ENCODE results near the gene PDZRN3. TPM values are rescaled to one million over a fixed set of nuclear protein-coding genes. Genes with fewer than 3 reads are reported as not detected.

PDZRN3 gene
- total and polyA plus RNA-seq, 2 experiments from 2014 or later = 7.5 to 14.0 TPM

DNA sequence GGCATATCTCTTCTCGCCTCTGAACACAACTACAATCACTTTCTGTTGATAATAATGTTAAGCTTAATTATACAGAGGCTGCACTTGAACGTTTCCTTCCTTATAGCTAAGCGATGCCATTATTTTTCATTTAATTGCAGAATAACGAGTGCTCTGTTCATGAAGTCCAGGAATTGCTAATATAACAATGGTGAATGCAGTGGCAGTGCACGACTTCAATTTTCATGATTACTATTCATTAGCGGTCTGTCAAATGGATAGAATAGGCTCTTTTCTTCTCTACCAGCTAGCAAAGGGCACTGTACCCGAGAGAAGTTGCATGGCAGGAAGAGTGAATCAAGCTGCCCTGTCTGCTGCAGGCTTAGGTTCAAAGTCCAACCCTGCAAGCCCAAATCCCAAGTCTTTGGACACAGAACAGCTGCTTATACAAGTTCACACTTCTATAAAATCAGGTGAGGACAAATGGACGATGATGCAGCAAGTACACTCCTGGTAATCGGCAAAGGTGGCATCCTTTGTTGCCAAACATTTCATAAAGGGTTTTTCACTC, 75.6 kb downstream of the PDZRN3 start:
- H3K79me2 ChIP-seq (replicated peaks; ENCODE audit: insufficient read depth) = no peaks in the 10 kb centered on the region
- no peaks in the 10 kb centered on the region; the same call in 1 of the 2 replicates for H4K20me1 ChIP-seq (replicated peaks; ENCODE audit: insufficient read depth)
- no peaks in the 10 kb centered on the region; the same call in 1 of the 2 replicates for H3K9me2 ChIP-seq (ENCODE audit: insufficient read depth)
- Mint-ChIP-seq H3K4me1 (peaks cover 27% of the 10 kb centered on the region), H3K27ac (no peak overlapping the region), H3K9me3 (no peaks in the 10 kb centered on the region), H3K4me3 (no peak overlapping the region), H3K36me3 (ENCODE audit: low read depth) (no peaks in the 10 kb centered on the region), H3K27me3 (ENCODE audit: insufficient read depth, low read depth, poor library complexity) (no peaks in the 10 kb centered on the region)
- H3K27me3 ChIP-seq (ENCODE audit: insufficient read depth) = no peaks in the 10 kb centered on the region
- H3K4me3 ChIP-seq = no peak overlapping the region
- no peaks in the 10 kb centered on the region for H3K36me3 ChIP-seq (ENCODE audit: insufficient read depth)
- no peaks in the 10 kb centered on the region for H3F3A ChIP-seq (replicated peaks; ENCODE audit: low read depth)
- no peak overlapping the region for H3K4me2 ChIP-seq
- peaks cover 14% of the 10 kb centered on the region for H3K4me1 ChIP-seq (ENCODE audit: insufficient read depth)
- DNase-seq (ENCODE audit: low spot score) = no peak
- ATAC-seq = no peak
- TF ChIP-seq ZNF114 (CRISPR knock-in tag; IDR thresholded peaks at IDR 0.05) (no peak), JUNB (IDR thresholded peaks at IDR 0.05; ENCODE audit: unreplicated experiment) (no peak), EZH2 (IDR thresholded peaks at IDR 0.05; ENCODE audit: low read depth, unreplicated experiment) (no peak), CREB1 (CRISPR knock-in tag; IDR thresholded peaks at IDR 0.05; ENCODE audit: low read depth) (no peak), EZH2phosphoT487 (IDR thresholded peaks at IDR 0.05; ENCODE audit: unreplicated experiment) (no peak), POLR2AphosphoS5 (IDR thresholded peaks at IDR 0.05; ENCODE audit: low read depth) (no peak), NANOG (IDR thresholded peaks at IDR 0.05; ENCODE audit: borderline replicate concordance) (no peak), STAT1 (IDR thresholded peaks at IDR 0.05; ENCODE audit: unreplicated experiment) (no peak), ZNF331 (CRISPR knock-in tag; IDR thresholded peaks at IDR 0.05; ENCODE audit: low read depth) (no peak)
- TF ChIP-seq, protein P1, sequence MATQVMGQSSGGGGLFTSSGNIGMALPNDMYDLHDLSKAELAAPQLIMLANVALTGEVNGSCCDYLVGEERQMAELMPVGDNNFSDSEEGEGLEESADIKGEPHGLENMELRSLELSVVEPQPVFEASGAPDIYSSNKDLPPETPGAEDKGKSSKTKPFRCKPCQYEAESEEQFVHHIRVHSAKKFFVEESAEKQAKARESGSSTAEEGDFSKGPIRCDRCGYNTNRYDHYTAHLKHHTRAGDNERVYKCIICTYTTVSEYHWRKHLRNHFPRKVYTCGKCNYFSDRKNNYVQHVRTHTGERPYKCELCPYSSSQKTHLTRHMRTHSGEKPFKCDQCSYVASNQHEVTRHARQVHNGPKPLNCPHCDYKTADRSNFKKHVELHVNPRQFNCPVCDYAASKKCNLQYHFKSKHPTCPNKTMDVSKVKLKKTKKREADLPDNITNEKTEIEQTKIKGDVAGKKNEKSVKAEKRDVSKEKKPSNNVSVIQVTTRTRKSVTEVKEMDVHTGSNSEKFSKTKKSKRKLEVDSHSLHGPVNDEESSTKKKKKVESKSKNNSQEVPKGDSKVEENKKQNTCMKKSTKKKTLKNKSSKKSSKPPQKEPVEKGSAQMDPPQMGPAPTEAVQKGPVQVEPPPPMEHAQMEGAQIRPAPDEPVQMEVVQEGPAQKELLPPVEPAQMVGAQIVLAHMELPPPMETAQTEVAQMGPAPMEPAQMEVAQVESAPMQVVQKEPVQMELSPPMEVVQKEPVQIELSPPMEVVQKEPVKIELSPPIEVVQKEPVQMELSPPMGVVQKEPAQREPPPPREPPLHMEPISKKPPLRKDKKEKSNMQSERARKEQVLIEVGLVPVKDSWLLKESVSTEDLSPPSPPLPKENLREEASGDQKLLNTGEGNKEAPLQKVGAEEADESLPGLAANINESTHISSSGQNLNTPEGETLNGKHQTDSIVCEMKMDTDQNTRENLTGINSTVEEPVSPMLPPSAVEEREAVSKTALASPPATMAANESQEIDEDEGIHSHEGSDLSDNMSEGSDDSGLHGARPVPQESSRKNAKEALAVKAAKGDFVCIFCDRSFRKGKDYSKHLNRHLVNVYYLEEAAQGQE (IDR thresholded peaks at IDR 0.05; ENCODE audit: unreplicated experiment) = no peak
- TF ChIP-seq, protein P2, sequence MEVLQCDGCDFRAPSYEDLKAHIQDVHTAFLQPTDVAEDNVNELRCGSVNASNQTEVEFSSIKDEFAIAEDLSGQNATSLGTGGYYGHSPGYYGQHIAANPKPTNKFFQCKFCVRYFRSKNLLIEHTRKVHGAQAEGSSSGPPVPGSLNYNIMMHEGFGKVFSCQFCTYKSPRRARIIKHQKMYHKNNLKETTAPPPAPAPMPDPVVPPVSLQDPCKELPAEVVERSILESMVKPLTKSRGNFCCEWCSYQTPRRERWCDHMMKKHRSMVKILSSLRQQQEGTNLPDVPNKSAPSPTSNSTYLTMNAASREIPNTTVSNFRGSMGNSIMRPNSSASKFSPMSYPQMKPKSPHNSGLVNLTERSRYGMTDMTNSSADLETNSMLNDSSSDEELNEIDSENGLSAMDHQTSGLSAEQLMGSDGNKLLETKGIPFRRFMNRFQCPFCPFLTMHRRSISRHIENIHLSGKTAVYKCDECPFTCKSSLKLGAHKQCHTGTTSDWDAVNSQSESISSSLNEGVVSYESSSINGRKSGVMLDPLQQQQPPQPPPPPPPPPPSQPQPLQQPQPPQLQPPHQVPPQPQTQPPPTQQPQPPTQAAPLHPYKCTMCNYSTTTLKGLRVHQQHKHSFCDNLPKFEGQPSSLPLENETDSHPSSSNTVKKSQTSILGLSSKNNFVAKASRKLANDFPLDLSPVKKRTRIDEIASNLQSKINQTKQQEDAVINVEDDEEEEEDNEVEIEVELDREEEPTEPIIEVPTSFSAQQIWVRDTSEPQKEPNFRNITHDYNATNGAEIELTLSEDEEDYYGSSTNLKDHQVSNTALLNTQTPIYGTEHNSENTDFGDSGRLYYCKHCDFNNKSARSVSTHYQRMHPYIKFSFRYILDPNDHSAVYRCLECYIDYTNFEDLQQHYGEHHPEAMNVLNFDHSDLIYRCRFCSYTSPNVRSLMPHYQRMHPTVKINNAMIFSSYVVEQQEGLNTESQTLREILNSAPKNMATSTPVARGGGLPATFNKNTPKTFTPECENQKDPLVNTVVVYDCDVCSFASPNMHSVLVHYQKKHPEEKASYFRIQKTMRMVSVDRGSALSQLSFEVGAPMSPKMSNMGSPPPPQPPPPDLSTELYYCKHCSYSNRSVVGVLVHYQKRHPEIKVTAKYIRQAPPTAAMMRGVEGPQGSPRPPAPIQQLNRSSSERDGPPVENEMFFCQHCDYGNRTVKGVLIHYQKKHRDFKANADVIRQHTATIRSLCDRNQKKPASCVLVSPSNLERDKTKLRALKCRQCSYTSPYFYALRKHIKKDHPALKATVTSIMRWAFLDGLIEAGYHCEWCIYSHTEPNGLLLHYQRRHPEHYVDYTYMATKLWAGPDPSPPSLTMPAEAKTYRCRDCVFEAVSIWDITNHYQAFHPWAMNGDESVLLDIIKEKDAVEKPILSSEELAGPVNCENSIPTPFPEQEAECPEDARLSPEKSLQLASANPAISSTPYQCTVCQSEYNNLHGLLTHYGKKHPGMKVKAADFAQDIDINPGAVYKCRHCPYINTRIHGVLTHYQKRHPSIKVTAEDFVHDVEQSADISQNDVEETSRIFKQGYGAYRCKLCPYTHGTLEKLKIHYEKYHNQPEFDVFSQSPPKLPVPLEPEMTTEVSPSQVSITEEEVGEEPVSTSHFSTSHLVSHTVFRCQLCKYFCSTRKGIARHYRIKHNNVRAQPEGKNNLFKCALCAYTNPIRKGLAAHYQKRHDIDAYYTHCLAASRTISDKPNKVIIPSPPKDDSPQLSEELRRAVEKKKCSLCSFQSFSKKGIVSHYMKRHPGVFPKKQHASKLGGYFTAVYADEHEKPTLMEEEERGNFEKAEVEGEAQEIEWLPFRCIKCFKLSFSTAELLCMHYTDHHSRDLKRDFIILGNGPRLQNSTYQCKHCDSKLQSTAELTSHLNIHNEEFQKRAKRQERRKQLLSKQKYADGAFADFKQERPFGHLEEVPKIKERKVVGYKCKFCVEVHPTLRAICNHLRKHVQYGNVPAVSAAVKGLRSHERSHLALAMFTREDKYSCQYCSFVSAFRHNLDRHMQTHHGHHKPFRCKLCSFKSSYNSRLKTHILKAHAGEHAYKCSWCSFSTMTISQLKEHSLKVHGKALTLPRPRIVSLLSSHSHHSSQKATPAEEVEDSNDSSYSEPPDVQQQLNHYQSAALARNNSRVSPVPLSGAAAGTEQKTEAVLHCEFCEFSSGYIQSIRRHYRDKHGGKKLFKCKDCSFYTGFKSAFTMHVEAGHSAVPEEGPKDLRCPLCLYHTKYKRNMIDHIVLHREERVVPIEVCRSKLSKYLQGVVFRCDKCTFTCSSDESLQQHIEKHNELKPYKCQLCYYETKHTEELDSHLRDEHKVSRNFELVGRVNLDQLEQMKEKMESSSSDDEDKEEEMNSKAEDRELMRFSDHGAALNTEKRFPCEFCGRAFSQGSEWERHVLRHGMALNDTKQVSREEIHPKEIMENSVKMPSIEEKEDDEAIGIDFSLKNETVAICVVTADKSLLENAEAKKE (CRISPR knock-in tag; IDR thresholded peaks at IDR 0.05) = no peak
- TF ChIP-seq, protein P3, sequence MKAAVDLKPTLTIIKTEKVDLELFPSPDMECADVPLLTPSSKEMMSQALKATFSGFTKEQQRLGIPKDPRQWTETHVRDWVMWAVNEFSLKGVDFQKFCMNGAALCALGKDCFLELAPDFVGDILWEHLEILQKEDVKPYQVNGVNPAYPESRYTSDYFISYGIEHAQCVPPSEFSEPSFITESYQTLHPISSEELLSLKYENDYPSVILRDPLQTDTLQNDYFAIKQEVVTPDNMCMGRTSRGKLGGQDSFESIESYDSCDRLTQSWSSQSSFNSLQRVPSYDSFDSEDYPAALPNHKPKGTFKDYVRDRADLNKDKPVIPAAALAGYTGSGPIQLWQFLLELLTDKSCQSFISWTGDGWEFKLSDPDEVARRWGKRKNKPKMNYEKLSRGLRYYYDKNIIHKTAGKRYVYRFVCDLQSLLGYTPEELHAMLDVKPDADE (IDR thresholded peaks at IDR 0.05) = no peak
- TF ChIP-seq, protein P4, sequence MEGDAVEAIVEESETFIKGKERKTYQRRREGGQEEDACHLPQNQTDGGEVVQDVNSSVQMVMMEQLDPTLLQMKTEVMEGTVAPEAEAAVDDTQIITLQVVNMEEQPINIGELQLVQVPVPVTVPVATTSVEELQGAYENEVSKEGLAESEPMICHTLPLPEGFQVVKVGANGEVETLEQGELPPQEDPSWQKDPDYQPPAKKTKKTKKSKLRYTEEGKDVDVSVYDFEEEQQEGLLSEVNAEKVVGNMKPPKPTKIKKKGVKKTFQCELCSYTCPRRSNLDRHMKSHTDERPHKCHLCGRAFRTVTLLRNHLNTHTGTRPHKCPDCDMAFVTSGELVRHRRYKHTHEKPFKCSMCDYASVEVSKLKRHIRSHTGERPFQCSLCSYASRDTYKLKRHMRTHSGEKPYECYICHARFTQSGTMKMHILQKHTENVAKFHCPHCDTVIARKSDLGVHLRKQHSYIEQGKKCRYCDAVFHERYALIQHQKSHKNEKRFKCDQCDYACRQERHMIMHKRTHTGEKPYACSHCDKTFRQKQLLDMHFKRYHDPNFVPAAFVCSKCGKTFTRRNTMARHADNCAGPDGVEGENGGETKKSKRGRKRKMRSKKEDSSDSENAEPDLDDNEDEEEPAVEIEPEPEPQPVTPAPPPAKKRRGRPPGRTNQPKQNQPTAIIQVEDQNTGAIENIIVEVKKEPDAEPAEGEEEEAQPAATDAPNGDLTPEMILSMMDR (conservative IDR thresholded peaks at IDR 0.05; ENCODE audit: low read depth in 2 of 2) = no peak
- H3K27ac ChIP-seq (ENCODE audit: low read depth) = no peak overlapping the region
- no peak overlapping the region for H2AFZ ChIP-seq
